HG02943 (cell line): ENCODE data around the gene SIGLEC12.
"Not testable (repeated sequence)": the region's sequence is repeated elsewhere in the genome, so short reads cannot be mapped to it uniquely, and the experiment has no call there.

Source experiments
- ATAC-seq: cut with Tn5 transposase; IDR thresholded peaks from one replicate; pipeline ENCODE4 v1.9.1; 2021; ENCODE audit warnings: mild to moderate bottlenecking, low read depth, moderate library complexity; ENCODE audit not compliant: unreplicated experiment

The SIGLEC12 gene

GRCh38 chr19:51485960-51486660, 15.5 kb downstream of the SIGLEC12 start:
- no peak for ATAC-seq

GRCh38 chr19:51480590-51480989, 21.0 kb downstream of the SIGLEC12 start:
- no peak for ATAC-seq

GRCh38 chr19:51479531-51480331, 21.9 kb downstream of the SIGLEC12 start:
- ATAC-seq, result no peak

GRCh38 chr19:51478381-51479234, 23.0 kb downstream of the SIGLEC12 start, which contains the start of gene CEACAM18:
TSS of gene CEACAM18 (plus strand) at chr19:51478539.
- no peak for ATAC-seq

- ATAC-seq, result no peak
Observed at GRCh38 chr19:51477344-51477743, 24.3 kb downstream of the SIGLEC12 start.

- ATAC-seq, result no peak
Observed at GRCh38 chr19:51476164-51476563, 25.4 kb downstream of the SIGLEC12 start.

- no peak for ATAC-seq
Observed at GRCh38 chr19:51473009-51473707, 28.4 kb downstream of the SIGLEC12 start.

GRCh38 chr19:51472607-51473006, 29.0 kb downstream of the SIGLEC12 start:
- no peak for ATAC-seq

GRCh38 chr19:51471527-51471926, 30.1 kb downstream of the SIGLEC12 start:
- no peak for ATAC-seq

GRCh38 chr19:51470966-51471365, 30.6 kb downstream of the SIGLEC12 start:
- no peak for ATAC-seq

GRCh38 chr19:51469629-51470028, 32.0 kb downstream of the SIGLEC12 start:
- ATAC-seq, result no peak

- no peak for ATAC-seq
Observed at GRCh38 chr19:51469162-51469561, 32.4 kb downstream of the SIGLEC12 start.

- ATAC-seq, result no peak
Observed at GRCh38 chr19:51468545-51468920, 33.1 kb downstream of the SIGLEC12 start.

GRCh38 chr19:51467864-51468544, 33.6 kb downstream of the SIGLEC12 start:
- no peak for ATAC-seq

- ATAC-seq, result no peak
Observed at GRCh38 chr19:51466723-51467122, 34.9 kb downstream of the SIGLEC12 start.

GRCh38 chr19:51463976-51464581, 37.5 kb downstream of the SIGLEC12 start:
- ATAC-seq, result not testable (repeated sequence)

GRCh38 chr19:51462681-51463080, 38.9 kb downstream of the SIGLEC12 start:
- ATAC-seq, result no peak

- no peak for ATAC-seq
Observed at GRCh38 chr19:51462276-51462675, 39.3 kb downstream of the SIGLEC12 start.

- no peak for ATAC-seq
Observed at GRCh38 chr19:51461723-51462161, 39.9 kb downstream of the SIGLEC12 start.
